Neural cell (in vitro differentiated cells): ENCODE measurements around the gene CABCOCO1. TPM values are rescaled to one million over a fixed set of nuclear protein-coding genes. Genes with fewer than 3 reads are reported as not detected.

Experiments used
- H2AFZ ChIP-seq: fragments of 200-600, 300-800 bp; sonication (generic), shearing (Covaris generic); 2 replicates; pipeline ENCODE4 v1.6.0; 2014; ENCODE audit warnings: low read depth, mild to moderate bottlenecking, antibody characterized with exemption, low read length, moderate library complexity
- H3F3A ChIP-seq: fragments of 200-600 bp; shearing (Covaris generic); 2 replicates; pipeline ENCODE4 v1.6.1; 2016; ENCODE audit warnings: mild to moderate bottlenecking, moderate library complexity, mixed read lengths, antibody characterized with exemption, low read length; ENCODE audit not compliant: insufficient read depth, poor library complexity, severe bottlenecking
- H3K27ac ChIP-seq: fragments of 200-600, 300-800 bp; sonication (generic), shearing (Covaris generic); 2 replicates; pipeline ENCODE4 v1.5.1; 2014; ENCODE audit warnings: mild to moderate bottlenecking, low read length, moderate library complexity
- H3K27me3 ChIP-seq: fragments of 300-800, 200-600 bp; sonication (generic), shearing (Covaris generic); 2 replicates; pipeline ENCODE4 v1.6.0; 2014; ENCODE audit warnings: mild to moderate bottlenecking, low read depth, low read length, moderate library complexity; ENCODE audit not compliant: insufficient read depth
- H3K36me3 ChIP-seq: fragments of 300-800, 200-600 bp; sonication (generic), shearing (Covaris generic); 2 replicates; pipeline ENCODE4 v1.5.1; 2014; ENCODE audit warnings: mild to moderate bottlenecking, antibody characterized with exemption, low read length, moderate library complexity; ENCODE audit not compliant: insufficient read depth
- H3K4me2 ChIP-seq: fragments of 300-800, 200-600 bp; sonication (generic), shearing (Covaris generic); 2 replicates; pipeline ENCODE4 v1.6.0; 2014; ENCODE audit warnings: mild to moderate bottlenecking, low read length
- H3K4me3 ChIP-seq: fragments of 300-800, 200-600 bp; sonication (generic), shearing (Covaris generic); 2 replicates; pipeline ENCODE4 v1.5.1; 2014; ENCODE audit warnings: mild to moderate bottlenecking, low read length, moderate library complexity
- H3K79me2 ChIP-seq: fragments of 200-600 bp; shearing (Covaris generic); replicated peaks from 2 replicates; pipeline ENCODE4 v1.6.0; 2014; ENCODE audit warnings: mild to moderate bottlenecking, low read length, moderate library complexity; ENCODE audit not compliant: insufficient read depth
- H3K9ac ChIP-seq: fragments of 300-800, 200-600 bp; sonication (generic), shearing (Covaris generic); 2 replicates; pipeline ENCODE4 v1.6.1; 2016; ENCODE audit warnings: mild to moderate bottlenecking, low read length, mixed read lengths
- H3K9me2 ChIP-seq: fragments of 200-600 bp; shearing (Covaris generic); 2 replicates; pipeline ENCODE4 v1.6.1; 2016; ENCODE audit warnings: mild to moderate bottlenecking, low read length, mixed read lengths; ENCODE audit not compliant: insufficient read depth
- H3K9me3 ChIP-seq: fragments of 200-600, 300-800 bp; sonication (generic), shearing (Covaris generic); 2 replicates; pipeline ENCODE4 v1.6.1; 2016; ENCODE audit warnings: mild to moderate bottlenecking, mixed run types, low read length, moderate library complexity, mixed read lengths
- H4K20me1 ChIP-seq: fragments of 200-600 bp; shearing (Covaris generic); 2 replicates; pipeline ENCODE4 v1.6.1; 2016; ENCODE audit warnings: mild to moderate bottlenecking, mixed run types; ENCODE audit not compliant: insufficient read depth
- CTCF ChIP-seq: fragments of 450-650 bp; IDR thresholded peaks from 2 replicates; pipeline ENCODE4 v1.5.1; 2014; ENCODE audit warnings: antibody characterized with exemption, mild to moderate bottlenecking, moderate library complexity; ENCODE audit not compliant: poor library complexity, severe bottlenecking
- EP300 ChIP-seq: fragments of 450-650 bp; conservative IDR thresholded peaks from 2 replicates; pipeline ENCODE4 v1.6.1; 2014; ENCODE audit warnings: antibody characterized with exemption, mild to moderate bottlenecking, moderate library complexity; ENCODE audit not compliant: poor library complexity, severe bottlenecking
- EZH2 ChIP-seq: fragments of 200-600, 300-800 bp; shearing (Covaris generic), sonication (generic); IDR thresholded peaks from 2 replicates; pipeline ENCODE4 v1.6.1; 2014; ENCODE audit warnings: antibody characterized with exemption, low read length, borderline replicate concordance, mild to moderate bottlenecking; ENCODE audit not compliant: insufficient read depth, poor library complexity, severe bottlenecking
- MXI1 ChIP-seq: fragments of 450-650 bp; conservative IDR thresholded peaks from 2 replicates; pipeline ENCODE4 v1.6.1; 2014; ENCODE audit warnings: antibody characterized with exemption, mild to moderate bottlenecking; ENCODE audit not compliant: poor library complexity, severe bottlenecking
- POLR2AphosphoS5 ChIP-seq: IDR thresholded peaks from 2 replicates; pipeline ENCODE4 v1.6.1; 2012
- RAD21 ChIP-seq: fragments of 450-650 bp; conservative IDR thresholded peaks from 2 replicates; pipeline ENCODE4 v1.6.1; 2014; ENCODE audit warnings: antibody characterized with exemption, mild to moderate bottlenecking, moderate library complexity
- SMC3 ChIP-seq: fragments of 450-650 bp; conservative IDR thresholded peaks from 2 replicates; pipeline ENCODE4 v1.6.1; 2014; ENCODE audit warnings: antibody characterized with exemption, mild to moderate bottlenecking, moderate library complexity; ENCODE audit not compliant: poor library complexity
- TAF1 ChIP-seq: IDR thresholded peaks from 2 replicates; pipeline ENCODE4 v1.6.1; 2012; ENCODE audit warnings: low read depth
- polyA plus RNA-seq: library from polyadenylated mRNA; depleted of rRNA; stranded (reverse); fragments of >200 nt; gene quantifications from 2 replicates; pipeline ENCODE4 v1.2.3, GENCODE V29; 2014
- TF ChIP-seq, protein P1 (sequence below): IDR thresholded peaks from 2 replicates; pipeline ENCODE4 v1.6.1; 2012; ENCODE audit warnings: borderline replicate concordance

The CABCOCO1 gene
- polyA plus RNA-seq, 1 donor from 2014 or later, result 0.31 TPM

GRCh38 chr10:61635471-61635870, 27.3 kb upstream of the CABCOCO1 start:
- no peaks in the 10 kb centered on the region for H4K20me1 ChIP-seq
- H3K36me3 ChIP-seq, result no peaks in the 10 kb centered on the region
- H3K4me3 ChIP-seq, result no peak overlapping the region
- H3F3A ChIP-seq, result no peaks in the 10 kb centered on the region
- H3K27me3 ChIP-seq, result no peaks in the 10 kb centered on the region
- no peak overlapping the region for H3K4me2 ChIP-seq
- H3K79me2 ChIP-seq, result no peaks in the 10 kb centered on the region
- H2AFZ ChIP-seq, result no peak overlapping the region
- H3K9me3 ChIP-seq, result no peaks in the 10 kb centered on the region
- TF ChIP-seq POLR2AphosphoS5 (no peak), TAF1 (no peak), CTCF (no peak), RAD21 (no peak), SMC3 (no peak), MXI1 (no peak), EZH2 (no peak), EP300 (no peak)
- TF ChIP-seq, protein P1, sequence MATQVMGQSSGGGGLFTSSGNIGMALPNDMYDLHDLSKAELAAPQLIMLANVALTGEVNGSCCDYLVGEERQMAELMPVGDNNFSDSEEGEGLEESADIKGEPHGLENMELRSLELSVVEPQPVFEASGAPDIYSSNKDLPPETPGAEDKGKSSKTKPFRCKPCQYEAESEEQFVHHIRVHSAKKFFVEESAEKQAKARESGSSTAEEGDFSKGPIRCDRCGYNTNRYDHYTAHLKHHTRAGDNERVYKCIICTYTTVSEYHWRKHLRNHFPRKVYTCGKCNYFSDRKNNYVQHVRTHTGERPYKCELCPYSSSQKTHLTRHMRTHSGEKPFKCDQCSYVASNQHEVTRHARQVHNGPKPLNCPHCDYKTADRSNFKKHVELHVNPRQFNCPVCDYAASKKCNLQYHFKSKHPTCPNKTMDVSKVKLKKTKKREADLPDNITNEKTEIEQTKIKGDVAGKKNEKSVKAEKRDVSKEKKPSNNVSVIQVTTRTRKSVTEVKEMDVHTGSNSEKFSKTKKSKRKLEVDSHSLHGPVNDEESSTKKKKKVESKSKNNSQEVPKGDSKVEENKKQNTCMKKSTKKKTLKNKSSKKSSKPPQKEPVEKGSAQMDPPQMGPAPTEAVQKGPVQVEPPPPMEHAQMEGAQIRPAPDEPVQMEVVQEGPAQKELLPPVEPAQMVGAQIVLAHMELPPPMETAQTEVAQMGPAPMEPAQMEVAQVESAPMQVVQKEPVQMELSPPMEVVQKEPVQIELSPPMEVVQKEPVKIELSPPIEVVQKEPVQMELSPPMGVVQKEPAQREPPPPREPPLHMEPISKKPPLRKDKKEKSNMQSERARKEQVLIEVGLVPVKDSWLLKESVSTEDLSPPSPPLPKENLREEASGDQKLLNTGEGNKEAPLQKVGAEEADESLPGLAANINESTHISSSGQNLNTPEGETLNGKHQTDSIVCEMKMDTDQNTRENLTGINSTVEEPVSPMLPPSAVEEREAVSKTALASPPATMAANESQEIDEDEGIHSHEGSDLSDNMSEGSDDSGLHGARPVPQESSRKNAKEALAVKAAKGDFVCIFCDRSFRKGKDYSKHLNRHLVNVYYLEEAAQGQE, result no peak
- H3K27ac ChIP-seq, result no peak overlapping the region
- H3K9me2 ChIP-seq, result no peaks in the 10 kb centered on the region
- H3K9ac ChIP-seq, result no peak overlapping the region

DNA sequence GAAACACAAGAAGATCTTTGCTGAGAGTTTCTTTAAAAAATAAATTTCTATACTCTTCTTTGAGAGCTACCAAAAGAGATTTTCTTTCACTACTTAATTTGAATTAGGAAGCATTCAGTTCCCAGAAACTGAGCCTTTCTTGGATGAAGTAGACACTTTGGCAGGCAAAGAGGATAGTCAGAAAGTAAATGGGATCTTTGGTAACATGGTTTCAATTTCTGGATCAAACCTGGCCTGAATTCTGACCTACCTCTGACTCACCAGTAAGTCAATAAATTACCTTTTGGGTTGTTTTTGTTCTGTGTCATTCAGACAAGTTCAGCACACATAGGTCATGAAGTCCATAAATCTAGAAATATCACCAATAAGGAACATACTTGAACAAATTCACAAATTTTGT, 26.8 kb upstream of the CABCOCO1 start:
- H3K9me2 ChIP-seq, result no peaks in the 10 kb centered on the region
- H3K4me3 ChIP-seq, result no peak overlapping the region
- no peaks in the 10 kb centered on the region for H3K9me3 ChIP-seq
- no peaks in the 10 kb centered on the region for H3K27me3 ChIP-seq
- H3K4me2 ChIP-seq, result no peak overlapping the region
- no peaks in the 10 kb centered on the region for H3K79me2 ChIP-seq
- H3K9ac ChIP-seq, result no peak overlapping the region
- no peaks in the 10 kb centered on the region for H4K20me1 ChIP-seq
- H3K27ac ChIP-seq, result no peak overlapping the region
- H2AFZ ChIP-seq, result no peak overlapping the region
- no peaks in the 10 kb centered on the region for H3F3A ChIP-seq
- no peaks in the 10 kb centered on the region for H3K36me3 ChIP-seq
- no peak for TF ChIP-seq RAD21
- TF ChIP-seq POLR2AphosphoS5, result no peak
- TF ChIP-seq MXI1, result no peak
- no peak for TF ChIP-seq SMC3
- TF ChIP-seq TAF1, result no peak
